Measurements from ENCODE around the gene CNPY1.

Gene CNPY1

DNA sequence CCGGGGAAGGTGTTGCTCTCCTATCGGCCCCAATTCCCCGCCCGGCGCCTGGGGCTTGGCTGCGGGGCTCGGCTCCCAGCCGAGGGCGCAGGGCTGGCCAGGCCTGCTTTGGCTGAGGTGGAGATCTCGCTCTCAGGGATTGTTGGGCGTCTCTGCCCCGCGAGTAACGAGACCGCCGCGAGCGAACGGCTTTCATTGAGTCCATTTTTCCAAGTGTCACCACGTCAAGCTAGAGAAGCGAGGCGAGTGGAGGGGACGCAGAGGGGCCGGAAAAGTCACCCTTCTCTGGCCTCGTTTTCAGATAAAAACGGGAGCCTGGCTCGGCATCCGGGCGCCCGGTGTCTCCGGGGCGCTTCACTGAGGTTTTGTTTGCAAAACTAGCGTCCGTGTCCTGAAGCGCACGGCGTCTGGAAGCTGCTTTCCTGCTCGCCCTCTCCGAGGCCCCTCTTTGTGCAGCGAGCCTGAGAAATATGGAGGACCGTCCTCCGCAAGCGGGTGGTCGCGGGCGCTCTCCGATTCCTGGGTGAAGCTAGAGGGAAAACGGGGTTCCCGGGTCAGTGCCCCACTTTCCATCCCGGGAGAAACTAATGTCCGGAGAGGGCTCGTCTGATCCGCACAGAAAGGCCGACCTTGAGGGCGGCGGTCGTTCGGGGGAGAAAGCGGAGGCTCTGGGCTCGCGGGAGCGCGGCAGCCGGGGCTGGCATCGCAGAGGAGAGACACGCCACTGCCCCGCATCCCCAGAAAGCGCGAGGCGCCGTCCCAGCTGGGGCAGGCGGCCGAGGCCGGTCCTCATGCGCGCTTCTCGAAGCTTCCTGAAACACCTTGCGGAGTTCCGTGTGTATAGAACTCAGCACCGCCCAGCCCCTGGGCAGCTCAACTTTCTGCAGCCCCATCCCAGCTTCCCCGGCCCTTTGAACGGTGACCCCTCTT lies 91.9 kb downstream of the CNPY1 start:
- no peak for DNase-seq (ENCODE audit: low read depth)

DNA sequence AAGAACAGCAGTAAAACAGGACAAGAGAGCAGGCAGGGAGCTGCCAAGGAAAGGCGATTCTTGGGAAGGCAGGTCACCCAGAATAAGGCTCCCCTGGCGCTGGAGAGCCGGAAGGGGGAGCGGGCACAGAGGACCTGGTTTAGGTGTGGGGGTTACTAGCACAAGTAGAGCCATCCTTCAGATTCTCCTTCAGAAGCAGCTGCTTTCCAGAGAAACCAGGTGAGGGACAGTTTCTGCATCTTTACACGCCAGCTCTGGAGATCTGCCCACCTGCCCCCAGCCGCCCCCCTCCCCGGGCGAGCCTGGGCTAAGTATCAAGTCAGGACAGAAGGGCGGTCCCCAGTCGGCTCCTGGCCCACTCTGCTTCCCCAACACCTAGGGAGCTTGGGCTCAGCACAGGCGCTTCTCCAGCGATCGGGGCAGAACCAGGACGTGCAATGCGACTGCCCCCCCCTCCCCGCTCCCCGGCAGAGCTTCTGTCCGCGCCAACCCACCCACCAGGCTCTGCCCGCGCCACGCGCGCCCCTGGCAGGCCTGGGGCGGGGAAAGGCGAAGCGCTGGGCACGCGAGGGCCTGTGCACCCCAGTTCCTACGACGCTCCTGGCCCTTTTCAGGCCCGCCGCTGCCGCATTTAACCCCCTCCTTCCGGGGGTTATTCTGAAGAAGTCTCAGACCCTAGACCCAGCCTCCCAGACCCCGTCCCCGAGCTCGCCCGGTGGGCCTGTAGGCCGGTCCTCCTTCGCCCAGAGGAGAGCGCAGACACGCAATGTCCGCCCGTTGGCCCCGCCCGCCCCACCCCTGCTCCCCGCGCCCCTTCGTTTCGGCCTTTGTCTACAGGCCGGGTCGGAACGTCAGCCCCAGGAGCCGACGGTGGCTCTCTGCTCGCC lies 92.8 kb downstream of the CNPY1 start:
- no peak for DNase-seq (ENCODE audit: low read depth)

DNA sequence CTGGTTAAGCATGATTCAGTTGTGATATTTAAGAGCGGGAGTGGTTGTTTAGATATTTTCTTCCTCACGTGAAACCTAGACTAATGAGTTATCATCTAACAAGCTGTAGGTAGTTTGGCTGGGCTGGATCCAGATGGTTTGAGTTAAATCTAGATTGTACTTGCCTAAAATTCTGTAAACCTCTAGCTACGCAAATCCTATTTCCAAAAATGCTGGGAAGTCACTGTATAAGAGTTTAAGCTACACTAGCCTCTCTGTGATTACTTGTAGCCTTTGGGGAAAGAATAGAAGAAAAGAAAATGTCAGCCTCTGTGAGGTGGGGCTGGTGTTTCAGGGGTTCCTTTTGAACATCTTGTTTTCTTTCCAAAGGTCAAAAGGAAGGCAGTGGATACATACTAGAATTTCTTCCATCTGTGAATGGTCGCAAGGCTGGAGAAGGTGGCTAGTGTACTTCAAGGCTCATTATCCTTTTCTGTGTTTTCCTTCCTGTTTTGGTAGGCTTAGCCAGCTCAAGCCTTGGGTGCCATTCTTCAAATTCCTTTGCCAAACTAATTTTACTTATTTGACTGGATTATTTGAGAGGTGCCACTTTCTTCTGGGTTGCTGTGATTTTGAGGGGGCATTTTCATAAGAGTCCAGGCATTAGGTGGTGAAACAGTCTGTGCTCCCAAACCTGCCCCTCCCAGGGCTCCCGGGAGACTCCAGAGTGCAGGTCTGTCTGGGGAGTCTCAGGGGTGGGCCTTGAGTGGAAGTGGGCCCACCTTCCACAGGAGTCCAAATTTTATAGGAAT lies 93.7 kb downstream of the CNPY1 start:
- no peak for DNase-seq (ENCODE audit: low read depth)

DNA sequence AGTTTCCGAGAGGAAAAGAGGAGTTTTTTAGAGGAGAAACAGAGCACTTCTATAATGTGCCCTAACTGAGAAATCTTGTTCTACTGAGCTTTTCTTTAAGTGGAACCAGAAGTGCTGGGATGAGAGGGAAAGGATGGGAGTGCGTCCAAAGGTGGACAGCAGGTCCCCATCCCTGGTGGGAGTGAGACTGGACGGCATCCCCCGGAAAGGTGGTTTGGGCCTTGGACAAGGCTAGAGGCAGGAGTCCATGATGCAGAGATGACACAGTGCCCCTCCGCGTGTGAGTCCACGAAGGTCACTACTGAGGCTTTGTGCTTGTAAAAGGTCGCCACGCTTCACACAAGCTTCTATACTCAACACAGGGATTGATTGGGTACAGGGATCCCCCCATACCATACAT lies 94.5 kb downstream of the CNPY1 start:
- no peak for DNase-seq (ENCODE audit: low read depth)

Measured in activated T-cell treated with anti-CD3 and anti-CD28 coated beads for 48 hours (primary cell).